Upper lobe of right lung (tissue), 1 donor: ENCODE results near the gene ITGB6. TPM values are rescaled to one million over a fixed set of nuclear protein-coding genes. Genes with fewer than 3 reads are reported as not detected.

ENCODE experiments used
- ATAC-seq: fragments of 200-7000 bp; cut with Tn5 transposase; one replicate; pipeline ENCODE4 v1.9.1; 2020; ENCODE audit warnings: mild to moderate bottlenecking, moderate library complexity
- DNase-seq: peaks from one replicate; pipeline ENCODE4 v3.0.0-alpha.2; 2020
- H3K27ac ChIP-seq: fragments of 200-600 bp; one replicate; pipeline ENCODE4 v1.8.0; 2022
- H3K27me3 ChIP-seq: fragments of 200-600 bp; one replicate; pipeline ENCODE4 v1.8.0; 2022; ENCODE audit warnings: mild to moderate bottlenecking
- H3K36me3 ChIP-seq: fragments of 200-600 bp; one replicate; pipeline ENCODE4 v1.8.0; 2022
- H3K4me1 ChIP-seq: fragments of 200-600 bp; one replicate; pipeline ENCODE4 v1.8.0; 2022
- H3K4me3 ChIP-seq: fragments of 200-600 bp; one replicate; pipeline ENCODE4 v1.8.0; 2022; ENCODE audit warnings: mild to moderate bottlenecking
- H3K9me3 ChIP-seq: fragments of 200-600 bp; one replicate; pipeline ENCODE4 v1.8.0; 2022
- intact Hi-C: fragments of 100-400 bp; cut with DNase I; formaldehyde crosslinking; loops from one replicate; pipeline ENCODE4 v1.11.0; 2022
- total RNA-seq: library from RNA; stranded (reverse); fragmentation: NEBNext Ultra II Directional; extraction: Animal tissue kit (Norgen Biotek cat#: 25700); gene quantifications from one replicate; pipeline ENCODE4 v1.2.1, GENCODE V29; 2021
- TF ChIP-seq, protein P1 (sequence below): fragments of 200-600 bp; IDR thresholded peaks from one replicate; pipeline ENCODE4 v1.8.0; 2022; ENCODE audit warnings: antibody characterized with exemption
- donor health status: DM: no; HTN: yes; CAD: no; lungs with severe emphysema.

The ITGB6 gene
- total RNA-seq, 1 donor from 2014 or later, result 109 TPM

GRCh38 chr2:160209516-160209856 is 9.4 kb upstream of the ITGB6 start:
- DNase-seq (no peak), ATAC-seq (peak; percentile 17)
- Histone ChIP-seq H3K4me3 (no peak overlapping the region), H3K27ac (no peak overlapping the region), H3K36me3 (no peaks in the 10 kb centered on the region), H3K9me3 (no peaks in the 10 kb centered on the region), H3K27me3 (no peaks in the 10 kb centered on the region), H3K4me1 (peaks cover 29% of the 10 kb centered on the region)
- TF ChIP-seq, protein P1, sequence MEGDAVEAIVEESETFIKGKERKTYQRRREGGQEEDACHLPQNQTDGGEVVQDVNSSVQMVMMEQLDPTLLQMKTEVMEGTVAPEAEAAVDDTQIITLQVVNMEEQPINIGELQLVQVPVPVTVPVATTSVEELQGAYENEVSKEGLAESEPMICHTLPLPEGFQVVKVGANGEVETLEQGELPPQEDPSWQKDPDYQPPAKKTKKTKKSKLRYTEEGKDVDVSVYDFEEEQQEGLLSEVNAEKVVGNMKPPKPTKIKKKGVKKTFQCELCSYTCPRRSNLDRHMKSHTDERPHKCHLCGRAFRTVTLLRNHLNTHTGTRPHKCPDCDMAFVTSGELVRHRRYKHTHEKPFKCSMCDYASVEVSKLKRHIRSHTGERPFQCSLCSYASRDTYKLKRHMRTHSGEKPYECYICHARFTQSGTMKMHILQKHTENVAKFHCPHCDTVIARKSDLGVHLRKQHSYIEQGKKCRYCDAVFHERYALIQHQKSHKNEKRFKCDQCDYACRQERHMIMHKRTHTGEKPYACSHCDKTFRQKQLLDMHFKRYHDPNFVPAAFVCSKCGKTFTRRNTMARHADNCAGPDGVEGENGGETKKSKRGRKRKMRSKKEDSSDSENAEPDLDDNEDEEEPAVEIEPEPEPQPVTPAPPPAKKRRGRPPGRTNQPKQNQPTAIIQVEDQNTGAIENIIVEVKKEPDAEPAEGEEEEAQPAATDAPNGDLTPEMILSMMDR, result no peak
- intact Hi-C loops, result no loop called here

DNA sequence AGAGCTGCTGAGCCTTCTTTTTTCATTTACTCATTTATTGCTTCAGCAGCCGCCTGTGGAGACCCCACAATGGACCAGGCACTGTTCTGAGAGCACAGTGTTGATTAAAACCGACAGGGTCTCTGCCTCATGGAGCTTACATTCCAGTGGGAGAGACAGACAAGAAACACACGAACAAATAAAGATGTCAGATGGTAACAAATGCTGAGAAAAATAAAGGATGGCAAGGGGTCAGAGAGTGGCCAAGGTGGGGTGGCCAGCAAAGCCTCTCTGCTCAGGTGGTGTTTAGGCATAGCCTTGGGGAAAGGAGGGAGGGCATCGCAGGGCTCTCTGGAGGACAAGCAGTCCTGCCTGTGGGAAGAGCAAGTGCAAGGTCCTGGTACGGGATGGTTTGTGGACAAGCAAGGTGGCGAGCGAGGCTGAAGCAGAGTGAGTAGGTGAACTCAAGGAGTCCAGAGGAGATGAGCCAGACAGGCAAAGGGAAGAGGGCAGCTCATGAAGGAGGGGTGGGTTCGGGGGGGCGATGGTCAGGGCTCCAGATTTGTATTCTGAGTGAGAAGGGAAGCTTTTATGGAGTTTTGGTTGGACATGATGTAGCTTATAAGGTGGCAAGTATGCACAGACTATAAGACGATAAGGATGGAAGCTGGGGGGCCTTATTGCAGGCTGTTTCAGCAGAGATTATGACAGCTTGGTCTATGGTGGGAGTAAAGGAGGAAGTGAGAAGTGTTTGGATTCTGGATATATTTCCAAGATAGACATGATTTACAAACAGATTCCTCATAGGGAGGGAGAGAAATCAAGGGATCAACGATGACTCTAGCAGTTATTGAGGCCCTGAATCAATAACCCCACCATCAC is 8.8 kb upstream of the ITGB6 start:
- intact Hi-C loops, result no loop called here
- ATAC-seq, result no peak
- TF ChIP-seq, protein P1, result no peak

DNA sequence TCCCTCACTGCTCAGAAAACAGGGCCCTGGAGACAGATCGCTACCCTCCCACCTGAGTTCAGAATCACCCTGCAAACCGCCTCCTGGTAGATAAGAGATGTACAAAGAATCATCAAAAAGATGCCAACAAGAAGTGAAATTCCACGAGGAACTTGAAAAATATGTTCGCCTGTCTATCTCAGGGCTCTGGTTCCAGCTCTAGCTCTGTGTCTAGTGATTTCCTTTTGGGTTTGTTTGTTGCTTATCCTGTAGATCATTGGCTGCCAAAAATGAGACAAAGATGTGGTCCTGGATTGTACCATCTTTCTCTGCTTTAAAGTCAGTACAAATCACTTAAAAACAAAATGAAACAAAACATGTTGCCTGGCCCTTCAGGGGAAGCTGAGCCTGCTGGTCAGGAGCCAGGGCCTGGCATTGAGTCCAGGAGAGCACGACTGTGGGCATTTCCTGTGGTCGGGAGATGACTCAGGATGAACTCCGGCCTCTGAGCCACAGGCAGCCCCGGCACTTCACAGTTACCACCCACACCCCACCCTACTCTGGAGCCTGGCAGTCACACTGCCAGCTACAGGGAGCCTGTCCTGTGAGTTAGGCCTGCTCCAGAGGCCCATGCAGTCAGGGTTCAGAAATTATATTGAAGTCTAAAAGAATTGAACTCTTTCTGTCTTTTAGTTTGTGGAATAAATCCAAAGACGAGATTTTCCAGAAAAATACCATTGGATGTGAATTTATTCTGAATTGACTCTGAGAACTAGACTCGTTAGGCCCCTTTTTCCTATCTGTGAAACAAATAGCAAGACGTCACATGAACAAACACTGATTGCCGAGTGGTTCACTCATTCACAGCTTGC is 8.0 kb upstream of the ITGB6 start:
- DNase-seq (peak; percentile 86), ATAC-seq (peak; percentile 92)
- H3K4me3 ChIP-seq, result no peak overlapping the region
- no peaks in the 10 kb centered on the region for H3K9me3 ChIP-seq
- H3K27ac ChIP-seq, result peak overlapping the region; percentile 61
- H3K27me3 ChIP-seq, result no peaks in the 10 kb centered on the region
- peaks cover 24% of the 10 kb centered on the region for H3K4me1 ChIP-seq
- TF ChIP-seq, protein P1, result no peak
- intact Hi-C loops, result no loop called here
- no peaks in the 10 kb centered on the region for H3K36me3 ChIP-seq

More for the DNA sequence above, 8.8 kb upstream of the ITGB6 start:
- Histone ChIP-seq H3K27ac (peak overlapping the region; percentile 61), H3K4me3 (no peak overlapping the region), H3K36me3 (no peaks in the 10 kb centered on the region), H3K27me3 (no peaks in the 10 kb centered on the region), H3K9me3 (no peaks in the 10 kb centered on the region), H3K4me1 (peaks cover 24% of the 10 kb centered on the region)
- no peak for DNase-seq

DNA sequence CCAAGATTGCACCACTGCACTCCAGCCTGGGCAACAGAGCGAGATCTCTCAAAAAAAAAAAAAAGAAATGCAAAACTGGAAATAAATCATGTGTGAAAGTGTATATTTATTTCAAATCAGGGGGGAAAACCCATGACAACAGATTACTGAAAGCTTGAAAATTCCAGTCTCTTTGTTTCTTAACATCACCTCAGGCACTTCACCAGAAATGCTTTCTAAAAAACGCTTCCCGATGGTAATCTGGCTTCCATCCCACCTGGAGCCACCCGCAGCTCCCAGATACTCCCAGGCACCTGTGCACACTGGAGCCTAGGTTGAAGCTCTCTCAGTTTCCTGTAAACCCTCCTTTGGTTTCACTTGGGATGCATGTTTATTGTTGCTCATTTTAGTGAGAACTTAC is 7.2 kb upstream of the ITGB6 start:
- no peak overlapping the region for H3K4me3 ChIP-seq
- no peaks in the 10 kb centered on the region for H3K9me3 ChIP-seq
- peak overlapping the region; percentile 61 for H3K27ac ChIP-seq
- H3K27me3 ChIP-seq, result no peaks in the 10 kb centered on the region
- no peaks in the 10 kb centered on the region for H3K36me3 ChIP-seq
- intact Hi-C loops, result no loop called here
- H3K4me1 ChIP-seq, result peaks cover 24% of the 10 kb centered on the region
- DNase-seq (no peak), ATAC-seq (no peak)
- TF ChIP-seq, protein P1, result no peak

- peaks cover 24% of the 10 kb centered on the region for H3K4me1 ChIP-seq
- no peaks in the 10 kb centered on the region for H3K36me3 ChIP-seq
- no peak overlapping the region for H3K4me3 ChIP-seq
- no peaks in the 10 kb centered on the region for H3K27me3 ChIP-seq
- H3K27ac ChIP-seq, result no peak overlapping the region
- TF ChIP-seq, protein P1, result no peak
- DNase-seq (no peak), ATAC-seq (no peak)
- intact Hi-C loops, result no loop called here
- no peaks in the 10 kb centered on the region for H3K9me3 ChIP-seq
These were observed 6.4 kb upstream of the ITGB6 start for GRCh38 chr2:160206436-160206835.
